Measurements from ENCODE around the gene DGKZ.

DGKZ gene

DNA sequence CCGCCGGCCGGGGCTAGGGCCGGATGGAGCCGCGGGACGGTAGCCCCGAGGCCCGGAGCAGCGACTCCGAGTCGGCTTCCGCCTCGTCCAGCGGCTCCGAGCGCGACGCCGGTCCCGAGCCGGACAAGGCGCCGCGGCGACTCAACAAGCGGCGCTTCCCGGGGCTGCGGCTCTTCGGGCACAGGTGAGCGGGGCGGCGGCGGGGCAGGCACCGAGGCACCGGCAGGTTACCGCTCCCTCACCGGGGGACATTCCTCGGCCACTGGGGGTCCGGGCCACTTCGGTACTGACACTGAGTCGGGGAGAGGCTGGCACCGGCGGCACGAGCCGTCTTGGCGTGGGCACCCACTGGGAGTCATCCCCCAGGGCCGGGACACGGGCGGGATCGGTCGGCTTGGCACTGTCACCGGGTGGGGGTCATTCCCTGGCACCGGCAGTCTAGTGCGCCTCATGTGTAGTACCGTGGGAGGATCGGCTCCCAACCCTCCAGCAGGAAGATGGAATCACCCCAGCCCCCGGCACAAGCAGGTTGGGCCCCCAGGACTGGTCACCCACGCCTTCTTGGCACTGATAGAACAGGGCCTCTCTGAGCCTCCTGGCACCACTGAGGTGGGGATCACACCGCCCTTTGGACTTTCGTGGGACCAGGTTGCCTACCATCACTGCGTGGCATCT, 511 bp downstream of the DGKZ start:
- H3K27ac ChIP-seq (ENCODE audit: low read depth, low read length) = no peak overlapping the region
- H3K27me3 ChIP-seq (ENCODE audit: control insufficient read depth, insufficient read depth, low read length) = peaks cover 11% of the 10 kb centered on the region; the same call in 1 of the 2 replicates
- peaks cover 61% of the 10 kb centered on the region for H3K4me1 ChIP-seq (ENCODE audit: control insufficient read depth, insufficient read depth, low read length)
- no peaks in the 10 kb centered on the region for H3K9me3 ChIP-seq (ENCODE audit: control insufficient read depth, insufficient read depth, low read length)
- H3K36me3 ChIP-seq (ENCODE audit: control insufficient read depth, insufficient read depth, low read length) = no peaks in the 10 kb centered on the region
- H3K9ac ChIP-seq (ENCODE audit: low read depth, low read length) = peak overlapping the region; percentile 55; the same call in 1 of the 2 replicates
- H3K4me3 ChIP-seq (ENCODE audit: low read depth, low read length) = peak overlapping the region; percentile 73

DNA sequence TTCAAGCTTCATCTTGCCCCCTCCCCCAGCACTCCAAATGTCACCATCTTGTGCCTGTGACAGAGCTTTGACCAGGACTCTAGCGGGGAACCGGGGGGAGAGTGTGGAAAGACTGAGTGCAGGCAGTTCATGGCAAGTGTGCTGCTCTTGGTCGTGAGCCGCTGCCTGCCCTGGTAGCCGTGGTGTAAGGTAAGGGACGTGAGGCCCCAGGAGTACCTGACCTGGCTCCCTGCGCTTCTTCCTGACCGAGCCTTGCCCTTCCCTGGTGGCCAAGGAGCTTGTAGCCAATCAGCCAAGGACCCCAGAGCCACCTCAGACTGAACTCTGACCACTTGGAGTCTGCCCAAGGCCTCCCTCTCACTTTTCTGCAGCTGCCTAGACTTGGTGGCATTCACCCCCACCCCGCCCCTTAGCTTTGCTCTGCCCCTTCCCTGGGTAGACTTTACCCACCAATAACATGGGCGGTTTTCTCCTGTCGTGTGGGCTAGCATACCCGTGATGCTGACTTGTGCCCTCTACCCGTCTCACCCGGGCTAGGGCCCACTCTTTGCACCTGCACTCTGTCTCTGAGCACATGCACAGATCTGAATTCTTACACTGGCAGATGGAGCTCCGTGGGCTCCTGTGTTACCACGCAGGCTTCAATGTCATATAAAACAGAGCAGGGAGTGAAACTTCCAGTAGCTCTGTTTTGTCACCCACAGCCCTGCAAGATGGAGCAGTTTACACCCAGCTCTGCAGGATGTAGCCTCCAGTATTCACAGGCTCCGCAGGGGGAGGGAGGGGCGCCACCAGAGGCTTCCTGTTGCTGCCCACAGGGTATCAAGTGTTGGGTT, 1.5 kb downstream of the DGKZ start:
- peaks cover 11% of the 10 kb centered on the region; the same call in 1 of the 2 replicates for H3K27me3 ChIP-seq (ENCODE audit: control insufficient read depth, insufficient read depth, low read length)

DNA sequence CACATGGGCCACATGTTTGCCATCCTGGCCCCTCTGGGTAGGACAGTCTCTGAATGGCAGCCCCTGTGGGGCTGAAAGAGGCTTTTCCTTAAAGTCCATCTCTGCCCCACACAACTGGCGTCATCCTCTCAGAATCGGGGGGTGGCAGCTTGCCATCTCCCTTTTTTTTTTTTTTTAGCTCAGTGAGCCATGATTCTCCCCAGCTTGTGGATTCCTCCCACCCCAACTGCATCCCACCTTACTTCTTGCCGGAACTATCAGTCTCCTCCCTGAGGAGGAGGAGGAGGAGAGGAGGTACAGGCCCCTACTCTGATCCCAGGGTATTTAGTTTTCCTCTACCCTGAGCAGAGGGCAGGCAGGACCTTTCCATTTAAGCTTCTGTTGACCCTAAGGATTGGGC, 3.4 kb downstream of the DGKZ start:
- no peak overlapping the region for H3K9ac ChIP-seq (ENCODE audit: low read depth, low read length)
- H3K9me3 ChIP-seq (ENCODE audit: control insufficient read depth, insufficient read depth, low read length) = no peaks in the 10 kb centered on the region
- H3K27me3 ChIP-seq (ENCODE audit: control insufficient read depth, insufficient read depth, low read length) = peaks cover 8% of the 10 kb centered on the region; the same call in 1 of the 2 replicates
- no peak overlapping the region for H3K4me3 ChIP-seq (ENCODE audit: low read depth, low read length)
- no peak overlapping the region for H3K27ac ChIP-seq (ENCODE audit: low read depth, low read length)
- peaks cover 8% of the 10 kb centered on the region; the same call in 1 of the 2 replicates for H3K36me3 ChIP-seq (ENCODE audit: control insufficient read depth, insufficient read depth, low read length)
- peaks cover 50% of the 10 kb centered on the region for H3K4me1 ChIP-seq (ENCODE audit: control insufficient read depth, insufficient read depth, low read length)

More for the DNA sequence above, 1.5 kb downstream of the DGKZ start:
- peak overlapping the region; percentile 73 for H3K4me3 ChIP-seq (ENCODE audit: low read depth, low read length)
- no peak overlapping the region for H3K9ac ChIP-seq (ENCODE audit: low read depth, low read length)
- H3K9me3 ChIP-seq (ENCODE audit: control insufficient read depth, insufficient read depth, low read length) = no peaks in the 10 kb centered on the region
- H3K4me1 ChIP-seq (ENCODE audit: control insufficient read depth, insufficient read depth, low read length) = peaks cover 61% of the 10 kb centered on the region
- no peak overlapping the region for H3K27ac ChIP-seq (ENCODE audit: low read depth, low read length)
- 0 out of 2 replicates have a peak, but pooled peaks cover 3% of the 10 kb centered on the region for H3K36me3 ChIP-seq (ENCODE audit: control insufficient read depth, insufficient read depth, low read length)

DNA sequence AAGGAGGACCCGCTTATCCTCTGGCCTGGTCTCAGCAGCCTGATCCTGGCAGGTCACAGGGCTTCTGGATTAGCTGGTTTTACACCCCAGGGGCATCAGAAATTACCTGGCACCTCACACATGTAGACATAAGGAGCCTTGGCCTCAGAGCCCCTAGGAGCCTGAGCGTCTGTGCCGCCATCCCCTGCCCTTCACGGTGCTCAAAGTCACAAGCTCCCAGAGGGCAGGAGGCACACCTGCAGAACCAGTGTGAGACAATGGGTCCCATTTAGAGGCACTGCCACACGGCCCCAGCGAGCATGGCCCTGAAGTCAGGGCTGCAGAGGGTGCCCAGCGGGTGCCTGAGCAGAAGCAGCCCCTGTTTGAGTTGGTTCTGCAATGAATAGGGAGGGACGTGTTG, 3.9 kb downstream of the DGKZ start:
- Histone ChIP-seq H3K36me3 (ENCODE audit: control insufficient read depth, insufficient read depth, low read length) (peaks cover 9% of the 10 kb centered on the region), H3K4me3 (ENCODE audit: low read depth, low read length) (no peak overlapping the region), H3K9me3 (ENCODE audit: control insufficient read depth, insufficient read depth, low read length) (no peaks in the 10 kb centered on the region), H3K9ac (ENCODE audit: low read depth, low read length) (no peak overlapping the region), H3K27me3 (ENCODE audit: control insufficient read depth, insufficient read depth, low read length) (peaks cover 6% of the 10 kb centered on the region; the same call in 1 of the 2 replicates), H3K27ac (ENCODE audit: low read depth, low read length) (no peak overlapping the region), H3K4me1 (ENCODE audit: control insufficient read depth, insufficient read depth, low read length) (peaks cover 45% of the 10 kb centered on the region)

DNA sequence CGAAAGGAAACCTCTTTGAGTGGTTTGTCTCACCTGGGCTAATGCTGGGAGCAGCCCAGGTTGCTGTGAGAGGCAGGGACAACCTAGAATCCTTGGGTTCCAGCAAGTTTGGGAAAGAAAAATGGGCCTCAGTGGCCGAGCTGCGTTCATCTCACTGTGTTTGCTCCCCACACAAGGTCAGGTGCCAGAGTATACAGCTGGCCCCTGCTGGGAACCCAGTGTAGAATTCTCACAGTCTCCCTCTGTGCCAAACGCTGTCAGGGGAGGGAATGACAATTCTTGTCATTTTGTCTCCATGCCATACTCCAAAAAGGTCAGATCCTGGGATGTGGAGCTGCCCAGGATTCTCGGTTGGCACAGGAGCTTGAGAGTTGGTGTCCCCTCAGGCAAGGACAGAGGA, 4.3 kb downstream of the DGKZ start:
- Histone ChIP-seq H3K36me3 (ENCODE audit: control insufficient read depth, insufficient read depth, low read length) (peaks cover 13% of the 10 kb centered on the region), H3K27ac (ENCODE audit: low read depth, low read length) (no peak overlapping the region), H3K9me3 (ENCODE audit: control insufficient read depth, insufficient read depth, low read length) (no peaks in the 10 kb centered on the region), H3K9ac (ENCODE audit: low read depth, low read length) (no peak overlapping the region), H3K4me1 (ENCODE audit: control insufficient read depth, insufficient read depth, low read length) (peaks cover 40% of the 10 kb centered on the region), H3K27me3 (ENCODE audit: control insufficient read depth, insufficient read depth, low read length) (0 out of 2 replicates have a peak, but pooled peaks cover 2% of the 10 kb centered on the region), H3K4me3 (ENCODE audit: low read depth, low read length) (no peak overlapping the region)

DNA sequence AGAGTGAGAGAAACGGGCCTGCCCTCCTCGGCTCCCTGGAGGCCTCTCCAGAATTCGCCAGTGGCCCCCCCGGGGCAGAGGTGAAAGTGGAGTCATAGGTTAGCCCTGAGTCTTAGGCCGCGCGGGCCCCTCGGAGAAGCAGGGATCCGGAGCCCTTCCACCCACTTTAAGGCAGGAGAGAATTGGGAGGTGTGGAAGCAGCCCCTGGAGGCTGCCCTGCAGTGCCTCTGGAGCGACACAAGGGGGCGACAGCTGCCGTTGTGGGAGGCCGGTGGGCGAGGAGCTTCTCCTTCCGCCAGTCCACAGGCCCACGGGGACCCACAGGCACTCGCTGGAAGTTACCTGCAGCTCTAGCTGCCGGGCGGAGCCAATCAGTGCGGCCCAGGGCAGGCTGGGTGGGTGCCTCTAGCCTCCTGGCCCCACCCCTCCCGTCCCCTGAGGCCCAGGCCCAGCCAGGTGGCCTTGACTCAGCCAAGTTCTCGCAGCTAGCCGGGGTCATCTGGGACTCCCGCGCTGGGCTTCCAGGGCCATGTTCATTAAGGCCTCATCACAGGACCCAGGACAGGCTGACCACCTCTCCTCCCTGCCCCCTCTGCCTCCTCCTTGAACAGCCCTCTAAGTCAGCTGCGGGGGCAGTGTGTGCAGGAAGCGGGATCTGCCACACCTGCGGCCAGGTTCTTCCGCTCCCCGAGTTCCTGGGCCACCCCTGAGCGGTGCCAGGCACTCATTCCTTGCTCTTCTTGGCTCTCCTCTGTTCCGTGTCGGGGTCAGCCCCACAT, 5.0 kb downstream of the DGKZ start:
- Histone ChIP-seq H3K9ac (ENCODE audit: low read depth, low read length) (no peak overlapping the region), H3K4me3 (ENCODE audit: low read depth, low read length) (no peak overlapping the region)

DNA sequence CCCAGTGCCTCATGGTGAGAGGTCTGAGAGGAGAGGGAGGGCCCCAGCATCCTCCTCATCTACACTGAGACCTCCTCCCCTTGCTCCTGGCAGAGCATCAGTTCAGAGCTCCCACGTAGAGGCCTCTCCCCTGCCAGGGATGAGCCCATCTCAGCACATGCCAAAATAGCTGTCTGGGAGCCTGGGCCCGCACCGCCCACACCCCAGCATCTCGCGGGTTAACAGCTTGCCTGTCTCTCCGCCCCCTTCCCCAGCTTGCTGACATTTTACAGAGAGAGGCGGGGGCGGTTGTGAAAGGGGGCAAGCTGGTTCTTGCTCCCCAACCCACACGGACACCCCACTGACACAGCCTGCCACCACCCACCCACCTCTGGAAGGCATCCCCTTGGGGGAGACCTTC, 6.4 kb downstream of the DGKZ start:
- H3K4me1 ChIP-seq (ENCODE audit: control insufficient read depth, insufficient read depth, low read length) = peaks cover 30% of the 10 kb centered on the region
- peaks cover 13% of the 10 kb centered on the region for H3K36me3 ChIP-seq (ENCODE audit: control insufficient read depth, insufficient read depth, low read length)
- no peak overlapping the region for H3K4me3 ChIP-seq (ENCODE audit: low read depth, low read length)
- H3K27ac ChIP-seq (ENCODE audit: low read depth, low read length) = no peak overlapping the region
- no peaks in the 10 kb centered on the region for H3K27me3 ChIP-seq (ENCODE audit: control insufficient read depth, insufficient read depth, low read length)
- H3K9ac ChIP-seq (ENCODE audit: low read depth, low read length) = no peak overlapping the region
- no peaks in the 10 kb centered on the region for H3K9me3 ChIP-seq (ENCODE audit: control insufficient read depth, insufficient read depth, low read length)

More for the DNA sequence above, 5.0 kb downstream of the DGKZ start:
- no peaks in the 10 kb centered on the region for H3K27me3 ChIP-seq (ENCODE audit: control insufficient read depth, insufficient read depth, low read length)
- H3K27ac ChIP-seq (ENCODE audit: low read depth, low read length) = no peak overlapping the region
- H3K4me1 ChIP-seq (ENCODE audit: control insufficient read depth, insufficient read depth, low read length) = peaks cover 36% of the 10 kb centered on the region
- H3K36me3 ChIP-seq (ENCODE audit: control insufficient read depth, insufficient read depth, low read length) = peaks cover 13% of the 10 kb centered on the region
- no peaks in the 10 kb centered on the region for H3K9me3 ChIP-seq (ENCODE audit: control insufficient read depth, insufficient read depth, low read length)

DNA sequence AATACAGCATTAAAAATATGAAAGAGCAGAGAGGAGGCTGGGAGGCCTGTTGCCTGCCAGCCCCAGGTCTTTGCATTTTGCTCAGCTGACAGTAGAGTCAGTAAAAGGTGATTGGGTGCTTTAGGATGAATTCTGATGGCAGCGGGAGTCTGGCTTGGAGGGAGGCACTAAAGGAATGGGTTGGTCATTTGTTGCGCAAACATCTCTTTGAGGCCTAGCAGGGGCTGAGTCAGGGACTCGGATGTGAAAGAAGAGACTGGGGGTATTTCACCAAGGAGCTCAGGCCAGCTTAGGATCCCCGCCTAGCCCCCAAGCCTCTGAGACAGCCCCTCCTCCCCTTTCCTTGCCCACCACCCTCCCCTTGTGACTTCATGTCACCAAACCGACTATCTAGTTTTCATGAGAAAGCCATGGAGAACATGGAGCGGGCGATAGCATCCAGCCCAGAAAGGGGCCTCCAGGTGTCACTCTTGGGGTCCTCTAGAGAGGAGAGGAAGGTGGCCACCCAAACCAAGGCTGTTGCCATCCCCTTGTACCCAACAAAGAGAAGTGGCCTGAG, 9.7 kb downstream of the DGKZ start:
- H3K9me3 ChIP-seq (ENCODE audit: control insufficient read depth, insufficient read depth, low read length) = no peaks in the 10 kb centered on the region
- H3K4me1 ChIP-seq (ENCODE audit: control insufficient read depth, insufficient read depth, low read length) = peaks cover 28% of the 10 kb centered on the region
- peak overlapping the region; percentile 31 for H3K27ac ChIP-seq (ENCODE audit: low read depth, low read length)
- H3K27me3 ChIP-seq (ENCODE audit: control insufficient read depth, insufficient read depth, low read length) = no peaks in the 10 kb centered on the region
- H3K9ac ChIP-seq (ENCODE audit: low read depth, low read length) = no peak overlapping the region
- H3K4me3 ChIP-seq (ENCODE audit: low read depth, low read length) = no peak overlapping the region
- peaks cover 13% of the 10 kb centered on the region for H3K36me3 ChIP-seq (ENCODE audit: control insufficient read depth, insufficient read depth, low read length)

DNA sequence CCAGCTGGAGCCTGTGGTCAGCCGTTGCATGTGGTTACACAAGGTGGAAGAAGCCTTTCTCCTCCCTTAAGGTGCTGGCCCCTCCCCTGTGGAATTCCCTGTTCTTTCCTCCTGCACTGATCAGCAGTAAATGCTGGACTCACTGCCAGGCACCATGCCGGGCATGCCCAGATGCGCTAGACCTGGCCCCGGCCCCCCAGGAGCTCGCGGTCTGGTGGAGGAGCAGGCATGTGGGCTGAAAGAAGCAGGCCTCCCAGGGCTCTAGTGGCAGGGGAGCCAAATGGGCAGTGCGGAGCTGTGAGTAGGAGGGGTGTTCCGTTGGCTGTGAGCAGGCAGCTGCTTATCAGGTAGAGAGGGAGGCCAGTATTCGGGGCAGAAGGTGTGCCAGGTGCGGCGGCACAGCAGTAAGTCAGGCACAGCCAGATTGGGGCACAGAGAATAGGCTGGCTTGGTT, 10.2 kb downstream of the DGKZ start:
- Histone ChIP-seq H3K4me3 (ENCODE audit: low read depth, low read length) (no peak overlapping the region), H3K9me3 (ENCODE audit: control insufficient read depth, insufficient read depth, low read length) (no peaks in the 10 kb centered on the region), H3K27me3 (ENCODE audit: control insufficient read depth, insufficient read depth, low read length) (no peaks in the 10 kb centered on the region), H3K27ac (ENCODE audit: low read depth, low read length) (peak overlapping the region; percentile 31), H3K4me1 (ENCODE audit: control insufficient read depth, insufficient read depth, low read length) (peaks cover 25% of the 10 kb centered on the region), H3K9ac (ENCODE audit: low read depth, low read length) (no peak overlapping the region), H3K36me3 (ENCODE audit: control insufficient read depth, insufficient read depth, low read length) (peaks cover 13% of the 10 kb centered on the region)

DNA sequence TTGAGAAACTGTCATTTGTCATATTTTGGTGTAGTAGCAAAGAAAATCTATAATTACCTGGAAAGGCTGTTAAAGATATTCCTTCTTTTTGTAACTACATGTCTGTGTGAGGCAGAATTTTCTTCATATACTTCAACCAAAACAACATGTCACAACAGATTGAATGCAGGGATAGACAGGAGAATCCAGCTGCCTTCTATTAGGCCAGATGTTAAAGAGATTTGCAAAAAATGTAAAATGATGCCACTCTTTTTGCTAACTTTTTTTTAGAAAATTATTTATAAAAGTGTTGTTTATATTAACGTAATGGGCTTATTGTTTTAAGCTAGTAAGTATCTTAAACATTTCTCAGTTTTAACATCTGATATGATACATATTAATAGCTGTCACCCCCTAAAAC, 12.7 kb downstream of the DGKZ start:
- Histone ChIP-seq H3K27me3 (ENCODE audit: control insufficient read depth, insufficient read depth, low read length) (no peaks in the 10 kb centered on the region), H3K27ac (ENCODE audit: low read depth, low read length) (no peak overlapping the region), H3K4me3 (ENCODE audit: low read depth, low read length) (no peak overlapping the region), H3K4me1 (ENCODE audit: control insufficient read depth, insufficient read depth, low read length) (peaks cover 10% of the 10 kb centered on the region; the same call in 1 of the 2 replicates), H3K36me3 (ENCODE audit: control insufficient read depth, insufficient read depth, low read length) (peaks cover 5% of the 10 kb centered on the region), H3K9me3 (ENCODE audit: control insufficient read depth, insufficient read depth, low read length) (no peaks in the 10 kb centered on the region), H3K9ac (ENCODE audit: low read depth, low read length) (no peak overlapping the region)
